B cell (primary cell): ENCODE results near the gene ADGRV1. TPM values are rescaled to one million over a fixed set of nuclear protein-coding genes. Genes with fewer than 3 reads are reported as not detected.

ENCODE experiments used
- ATAC-seq: fragments of 200-7000 bp; cut with Tn5 transposase; one replicate; pipeline ENCODE4 v1.10.0; 2021; ENCODE audit warnings: low read depth, mild to moderate bottlenecking, moderate number of reproducible peaks, moderate library complexity
- CTCF ChIA-PET: fragments of 350-600 bp; sonication (Branson Sonifier 250); formaldehyde crosslinking; loops from one replicate; lab custom pipeline; 2021; ENCODE audit warnings: antibody characterized with exemption, inconsistent platforms; lab: Charles Lee
- POLR2A ChIA-PET: fragments of 350-600 bp; sonication (Branson Sonifier 250); formaldehyde crosslinking; loops from one replicate; lab custom pipeline; 2021; ENCODE audit warnings: antibody characterized with exemption; lab: Charles Lee
- DNase-seq: peaks from one replicate; pipeline ENCODE4 v3.0.0; 2013
- H2AFZ ChIP-seq: 2 replicates; pipeline ENCODE4 v1.6.1; 2012; ENCODE audit warnings: mild to moderate bottlenecking, low read depth, low read length; ENCODE audit not compliant: insufficient read depth, poor library complexity, severe bottlenecking
- H3K27ac ChIP-seq, 2 donors: 1 replicate in 1 of 2; 2 replicates in 1 of 2; pipeline ENCODE4 v1.5.1; 2012 to 2013; ENCODE audit warnings: low read length in 2 of 2, mild to moderate bottlenecking in 2 of 2, moderate library complexity in 1 of 2
- H3K27me3 ChIP-seq, 4 experiments: fragments of 200-600 bp in 1 of 4; sonication (generic) in 1 of 4; replicated peaks in 1 of 4; 1 replicate in 2 of 4; 2 replicates in 2 of 4; pipeline versions ENCODE4 v1.6.1 to v1.7.0; 2013 to 2016; ENCODE audit warnings: low read length in 3 of 4, mild to moderate bottlenecking in 2 of 4, mixed read lengths in 1 of 4, moderate library complexity in 1 of 4; ENCODE audit not compliant: insufficient read depth in 4 of 4, control insufficient read depth in 3 of 4; ENCODE audit errors: control extremely low read depth in 1 of 4
- H3K36me3 ChIP-seq, 2 experiments: replicated peaks in 1 of 2; 1 replicate in 1 of 2; 2 replicates in 1 of 2; pipeline versions ENCODE4 v1.6.1 to v1.7.1; 2013; ENCODE audit warnings: low read length in 1 of 2; ENCODE audit not compliant: insufficient read depth in 2 of 2, control insufficient read depth in 1 of 2; ENCODE audit errors: control extremely low read depth in 1 of 2, extremely low read depth in 1 of 2
- H3K4me1 ChIP-seq, 2 donors: fragments of 200-600 bp in 1 of 2; sonication (generic) in 1 of 2; 1 replicate in 1 of 2; 2 replicates in 1 of 2; pipeline versions ENCODE4 v1.5.1 to v1.6.1; 2013 to 2017; ENCODE audit warnings: low read length in 2 of 2; ENCODE audit not compliant: control insufficient read depth in 2 of 2, insufficient read depth in 2 of 2
- H3K4me2 ChIP-seq: replicated peaks from 2 replicates; pipeline ENCODE3; 2012; ENCODE audit warnings: mild to moderate bottlenecking, low read depth, low read length; ENCODE audit not compliant: poor library complexity, severe bottlenecking
- H3K4me3 ChIP-seq, 5 experiments: fragments of 200-600 bp in 1 of 5; sonication (generic) in 1 of 5; 1 replicate in 3 of 5; 2 replicates in 2 of 5; pipeline versions ENCODE4 v1.5.1 to v1.7.0; 2011 to 2016; ENCODE audit warnings: low read length in 4 of 5, mild to moderate bottlenecking in 4 of 5, low read depth in 2 of 5, control low read depth in 1 of 5, moderate library complexity in 1 of 5; ENCODE audit not compliant: insufficient read depth in 1 of 5; ENCODE audit errors: control extremely low read depth in 1 of 5, extremely low read depth in 1 of 5
- H3K79me2 ChIP-seq: fragments of 200-600 bp; sonication (generic); one replicate; pipeline ENCODE4 v1.6.0; 2016; ENCODE audit warnings: low read length; ENCODE audit not compliant: control insufficient read depth, insufficient read depth
- H3K9ac ChIP-seq: fragments of 200-600 bp; sonication (generic); 2 replicates; pipeline ENCODE4 v1.6.1; 2017; ENCODE audit warnings: mild to moderate bottlenecking, low read length, moderate library complexity
- H3K9me3 ChIP-seq, 3 donors: one replicate each; pipeline versions ENCODE4 v1.6.1 to v1.7.1; 2013; ENCODE audit warnings: low read length in 2 of 3; ENCODE audit not compliant: control insufficient read depth in 2 of 3, insufficient read depth in 1 of 3; ENCODE audit errors: control extremely low read depth in 1 of 3
- H4K20me1 ChIP-seq: 2 replicates; pipeline ENCODE4 v1.6.0; 2012; ENCODE audit warnings: mild to moderate bottlenecking, low read length; ENCODE audit not compliant: insufficient read depth, control insufficient read depth, poor library complexity, severe bottlenecking
- H3K27ac Mint-ChIP-seq: one replicate; pipeline ENCODE4 v1.8.0; 2021; ENCODE audit warnings: mixed read lengths
- H3K27me3 Mint-ChIP-seq: one replicate; pipeline ENCODE4 v1.8.0; 2021; ENCODE audit warnings: mixed read lengths
- H3K4me1 Mint-ChIP-seq: one replicate; pipeline ENCODE4 v1.8.0; 2021; ENCODE audit warnings: mixed read lengths
- H3K4me3 Mint-ChIP-seq: one replicate; pipeline ENCODE4 v1.8.0; 2021; ENCODE audit warnings: mixed read lengths
- H3K9me3 Mint-ChIP-seq: one replicate; pipeline ENCODE4 v1.8.0; 2022; ENCODE audit warnings: mixed read lengths; ENCODE audit not compliant: insufficient read depth
- CTCF ChIP-seq: fragments of 200-600 bp; IDR thresholded peaks from one replicate; pipeline ENCODE4 v1.8.0; 2022; ENCODE audit warnings: antibody characterized with exemption, mild to moderate bottlenecking
- EZH2 ChIP-seq: IDR thresholded peaks from 2 replicates; pipeline ENCODE4 v1.6.1; 2012; ENCODE audit warnings: borderline replicate concordance, low read depth, mild to moderate bottlenecking, moderate library complexity, low read length; ENCODE audit not compliant: insufficient read depth, poor library complexity, severe bottlenecking
- WGBS: methylation state at CpG from one replicate; pipeline ENCODE4 v1.1.5; 2013; ENCODE audit warnings: missing lambda C conversion rate; ENCODE audit not compliant: insufficient coverage; 5-methylcytosine and 5-hydroxymethylcytosine counted together
- intact Hi-C: fragments of 100-400 bp; cut with micrococcal nuclease; formaldehyde crosslinking; loops from one replicate; pipeline ENCODE4 v1.10.0; 2022
- polyA plus RNA-seq: library from polyadenylated mRNA; depleted of rRNA; stranded (reverse); fragments of >200 nt; gene quantifications from 2 replicates; pipeline ENCODE4 v1.2.3, GENCODE V29; 2012
- total RNA-seq, 2 donors: library from RNA; stranded (reverse); fragments of 120-200 nt in 1 of 2; gene quantifications; 1 replicate in 1 of 2; 2 replicates in 1 of 2; pipeline versions ENCODE4 v1.2.3 to v1.2.4, GENCODE V29; 2013 to 2022

Gene ADGRV1
- total and polyA plus RNA-seq, 2 donors (not counting 1 experiment from before 2014, with no cell fraction given): 0.07 TPM; not detected in 1

GRCh38 chr5:91190314-91190690 lies 631.7 kb downstream of the ADGRV1 start:
- no peaks in the 10 kb centered on the region for H3K4me1 ChIP-seq
- H3K4me3 Mint-ChIP-seq: no peak overlapping the region
- H3K9ac ChIP-seq: no peak overlapping the region
- H3K79me2 ChIP-seq: no peaks in the 10 kb centered on the region
- TF ChIP-seq CTCF (no peak), EZH2 (no peak)
- ATAC-seq (no peak), DNase-seq (no peak)
- no peak overlapping the region for H3K4me2 ChIP-seq
- ChIA-PET CTCF (no interaction called here), POLR2A (no interaction called here)
- no peak overlapping the region for H3K27ac Mint-ChIP-seq
- no peak overlapping the region for H3K27ac ChIP-seq
- intact Hi-C loops: no loop called here
- no peaks in the 10 kb centered on the region for H3K9me3 ChIP-seq
- H2AFZ ChIP-seq: no peak overlapping the region
- 100% methylated on average over 1 of the region's 3 CpGs for WGBS
- H3K27me3 ChIP-seq: no peaks in the 10 kb centered on the region
- H3K4me1 Mint-ChIP-seq: no peaks in the 10 kb centered on the region
- no peaks in the 10 kb centered on the region for H3K9me3 Mint-ChIP-seq
- H4K20me1 ChIP-seq: no peaks in the 10 kb centered on the region
- no peak overlapping the region for H3K4me3 ChIP-seq
- no peaks in the 10 kb centered on the region for H3K36me3 ChIP-seq
- H3K27me3 Mint-ChIP-seq: peaks cover 10% of the 10 kb centered on the region

GRCh38 chr5:91194824-91195381 lies 636.3 kb downstream of the ADGRV1 start:
- ChIA-PET CTCF (interaction anchor here (1.2 kb wide), 1 partner anchor 11 kb away, joined by 3 read pairs; no protein-coding TSS in a partner anchor), POLR2A (no interaction called here)
- no peak overlapping the region for H2AFZ ChIP-seq
- H3K4me1 Mint-ChIP-seq: no peaks in the 10 kb centered on the region
- peaks cover 25% of the 10 kb centered on the region for H3K27me3 Mint-ChIP-seq
- H3K27ac Mint-ChIP-seq: no peak overlapping the region
- no peak overlapping the region for H3K27ac ChIP-seq
- H4K20me1 ChIP-seq: no peaks in the 10 kb centered on the region
- H3K9ac ChIP-seq: no peak overlapping the region
- H3K9me3 Mint-ChIP-seq: peaks cover 3% of the 10 kb centered on the region
- H3K4me3 ChIP-seq: no peak overlapping the region
- no peaks in the 10 kb centered on the region for H3K9me3 ChIP-seq
- ATAC-seq: no peak
- WGBS: 100% methylated on average over 2 of the region's 8 CpGs
- H3K4me2 ChIP-seq: no peak overlapping the region
- no peaks in the 10 kb centered on the region for H3K36me3 ChIP-seq
- H3K27me3 ChIP-seq: no peaks in the 10 kb centered on the region
- no peak for TF ChIP-seq EZH2
- no peak for TF ChIP-seq CTCF
- H3K4me1 ChIP-seq: no peaks in the 10 kb centered on the region
- no peak for DNase-seq
- no peak overlapping the region for H3K4me3 Mint-ChIP-seq
- intact Hi-C loops: no loop called here
- no peaks in the 10 kb centered on the region for H3K79me2 ChIP-seq
